CD4-positive, alpha-beta T cell treated with Interleukin-10 for 1 hour (primary cell): ENCODE data around the gene CEMIP.

Experiments used
- DNase-seq: peaks from one replicate; pipeline ENCODE4 v3.0.0-alpha.2; 2020

The CEMIP gene

GRCh38 chr15:80856809-80857377 lies 77.7 kb downstream of the CEMIP start:
- no peak for DNase-seq

GRCh38 chr15:80861731-80862170 lies 82.6 kb downstream of the CEMIP start:
- no peak for DNase-seq

- DNase-seq = no peak
Measured at GRCh38 chr15:80864666-80865065, 85.5 kb downstream of the CEMIP start.

- DNase-seq = no peak
Measured at GRCh38 chr15:80866936-80867335, 87.8 kb downstream of the CEMIP start.

- no peak for DNase-seq
Measured at GRCh38 chr15:80870366-80870765, 91.2 kb downstream of the CEMIP start.

- no peak for DNase-seq
Measured at GRCh38 chr15:80870893-80871292, 91.7 kb downstream of the CEMIP start.

- DNase-seq = no peak
Measured at GRCh38 chr15:80871858-80872257, 92.7 kb downstream of the CEMIP start.

GRCh38 chr15:80873366-80873952 lies 94.3 kb downstream of the CEMIP start:
- no peak for DNase-seq

- no peak for DNase-seq
Measured at GRCh38 chr15:80875568-80876347, 96.6 kb downstream of the CEMIP start.

GRCh38 chr15:80876348-80876674 lies 97.1 kb downstream of the CEMIP start:
- no peak for DNase-seq

GRCh38 chr15:80878242-80878866 lies 99.2 kb downstream of the CEMIP start:
- DNase-seq = no peak

- DNase-seq = no peak
Measured at GRCh38 chr15:80878867-80879250, 99.7 kb downstream of the CEMIP start.

GRCh38 chr15:80880086-80880485 lies 100.9 kb downstream of the CEMIP start:
- DNase-seq = no peak

GRCh38 chr15:80883641-80884040 lies 104.5 kb downstream of the CEMIP start:
- DNase-seq = no peak

- DNase-seq = no peak
Measured at GRCh38 chr15:80885016-80885579, 105.9 kb downstream of the CEMIP start.

- no peak for DNase-seq
Measured at GRCh38 chr15:80887148-80887547, 108.0 kb downstream of the CEMIP start.

- no peak for DNase-seq
Measured at GRCh38 chr15:80888846-80889245, 109.7 kb downstream of the CEMIP start.

GRCh38 chr15:80890341-80891005 lies 111.3 kb downstream of the CEMIP start:
- no peak for DNase-seq

GRCh38 chr15:80891006-80891405 lies 111.8 kb downstream of the CEMIP start:
- DNase-seq = no peak

GRCh38 chr15:80892414-80892813 lies 113.2 kb downstream of the CEMIP start:
- DNase-seq = no peak

- DNase-seq = no peak
Measured at GRCh38 chr15:80893777-80894176, 114.6 kb downstream of the CEMIP start.

- DNase-seq = no peak
Measured at GRCh38 chr15:80895091-80895490, 115.9 kb downstream of the CEMIP start.

- no peak for DNase-seq
Measured at GRCh38 chr15:80895965-80896364, 116.8 kb downstream of the CEMIP start.
